SJSA1 (cell line): ENCODE data around the gene CCDC7. TPM values are rescaled to one million over a fixed set of nuclear protein-coding genes. Genes with fewer than 3 reads are reported as not detected.
"Not testable (repeated sequence)": the region's sequence is repeated elsewhere in the genome, so short reads cannot be mapped to it uniquely, and the experiment has no call there.

Experiments used
- DNase-seq, 2 experiments: peaks; one replicate each; pipeline ENCODE4 v3.0.0-alpha.2; 2015 to 2020; ENCODE audit warnings: low spot score in 2 of 2, low read depth in 1 of 2
- H3K27ac ChIP-seq: fragments of 250-450 bp; sonication (Bioruptor Pico); 2 replicates; pipeline ENCODE4 v1.5.1; 2020; ENCODE audit warnings: mild to moderate bottlenecking, moderate library complexity
- H3K27me3 ChIP-seq: fragments of 250-450 bp; sonication (Bioruptor Pico); replicated peaks from 2 replicates; pipeline ENCODE4 v1.5.1; 2020; ENCODE audit warnings: mild to moderate bottlenecking, moderate library complexity
- H3K36me3 ChIP-seq: fragments of 250-450 bp; sonication (Bioruptor Pico); 2 replicates; pipeline ENCODE4 v1.5.1; 2020; ENCODE audit warnings: mild to moderate bottlenecking
- H3K4me1 ChIP-seq: fragments of 250-450 bp; sonication (Bioruptor Pico); replicated peaks from 2 replicates; pipeline ENCODE4 v1.6.1; 2021; ENCODE audit warnings: mild to moderate bottlenecking
- H3K4me3 ChIP-seq: fragments of 250-450 bp; sonication (Bioruptor Pico); 2 replicates; pipeline ENCODE4 v1.5.1; 2020; ENCODE audit warnings: mild to moderate bottlenecking
- H3K9me3 ChIP-seq: fragments of 250-450 bp; sonication (Bioruptor Pico); replicated peaks from 2 replicates; pipeline ENCODE4 v1.5.1; 2020; ENCODE audit warnings: mild to moderate bottlenecking
- total RNA-seq: library from RNA; depleted of rRNA; stranded (reverse); fragments of >200 nt; shearing (Covaris generic); gene quantifications from 2 replicates; pipeline ENCODE4 v1.2.3, GENCODE V29; 2014; rRNA removed

The CCDC7 gene
- total RNA-seq, 1 experiment from 2014 or later, result 4.8 TPM

DNA sequence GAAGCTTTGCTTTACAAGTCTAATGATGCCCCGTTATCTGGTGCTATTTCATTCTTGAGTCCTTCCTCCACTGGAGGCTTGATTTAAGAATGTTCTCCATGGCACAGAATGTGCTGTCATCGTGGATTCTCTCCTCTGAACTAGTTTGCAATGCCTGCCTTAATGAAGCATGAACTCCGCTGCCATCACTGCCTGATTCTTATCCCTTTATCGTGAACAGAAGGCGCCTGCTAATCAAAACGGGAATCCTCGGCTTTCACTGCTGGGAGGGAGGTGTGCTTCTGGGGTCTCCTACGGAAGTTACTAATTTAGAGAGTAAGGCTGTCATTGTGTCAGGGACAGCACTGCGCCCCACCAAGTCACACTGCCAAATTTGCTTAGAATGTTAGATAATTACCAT lies 455.9 kb downstream of the CCDC7 start:
- H3K4me3 ChIP-seq, result no peak overlapping the region
- no peak overlapping the region for H3K27ac ChIP-seq
- H3K4me1 ChIP-seq, result no peaks in the 10 kb centered on the region
- DNase-seq, result no peak
- no peaks in the 10 kb centered on the region for H3K27me3 ChIP-seq
- H3K9me3 ChIP-seq, result no peaks in the 10 kb centered on the region
- peaks cover 83% of the 10 kb centered on the region for H3K36me3 ChIP-seq

DNA sequence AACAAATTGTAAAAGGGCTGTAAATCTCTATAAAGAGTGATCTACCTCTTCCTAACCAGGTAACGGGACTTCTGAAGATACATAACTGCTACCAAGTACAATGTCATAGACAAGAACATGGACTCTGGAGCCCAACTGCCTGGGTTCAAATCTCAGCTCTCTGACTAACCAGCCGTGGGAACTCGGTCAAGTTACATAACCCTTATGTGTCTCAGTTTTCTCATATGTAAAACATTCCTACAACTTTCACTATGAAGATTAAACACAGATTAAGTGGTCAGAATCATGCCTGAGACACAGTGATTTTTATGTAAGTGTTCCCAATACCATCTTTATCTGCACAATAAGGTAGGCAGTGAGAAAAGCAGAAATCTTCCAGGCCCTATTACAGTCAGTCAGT lies 459.5 kb downstream of the CCDC7 start:
- H3K4me3 ChIP-seq, result no peak overlapping the region
- no peak overlapping the region for H3K27ac ChIP-seq
- peaks cover 86% of the 10 kb centered on the region for H3K36me3 ChIP-seq
- H3K4me1 ChIP-seq, result no peaks in the 10 kb centered on the region
- DNase-seq, result no peak
- H3K9me3 ChIP-seq, result no peaks in the 10 kb centered on the region
- H3K27me3 ChIP-seq, result no peaks in the 10 kb centered on the region

DNA sequence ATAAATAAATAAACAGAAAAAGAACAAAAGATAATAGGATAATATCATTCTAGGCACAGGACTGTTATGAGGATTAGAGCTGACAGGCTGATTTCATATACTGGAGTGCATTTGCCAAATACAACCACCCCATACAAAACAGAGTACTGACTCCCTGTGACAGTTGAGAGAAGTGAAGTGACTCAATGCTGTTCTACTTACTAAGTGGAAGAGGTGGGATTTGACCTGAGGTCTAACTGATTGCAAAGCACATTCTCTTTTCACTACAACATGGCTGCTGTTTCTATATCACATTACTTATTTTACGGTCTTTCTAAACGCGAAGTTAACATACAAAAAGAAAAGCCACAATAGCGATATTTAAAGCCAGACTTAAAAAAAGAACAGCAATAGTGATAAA lies 460.7 kb downstream of the CCDC7 start:
- Histone ChIP-seq H3K4me1 (no peaks in the 10 kb centered on the region), H3K4me3 (no peak overlapping the region), H3K9me3 (no peaks in the 10 kb centered on the region), H3K36me3 (peaks cover 92% of the 10 kb centered on the region), H3K27ac (no peak overlapping the region), H3K27me3 (no peaks in the 10 kb centered on the region)
- DNase-seq, result no peak

DNA sequence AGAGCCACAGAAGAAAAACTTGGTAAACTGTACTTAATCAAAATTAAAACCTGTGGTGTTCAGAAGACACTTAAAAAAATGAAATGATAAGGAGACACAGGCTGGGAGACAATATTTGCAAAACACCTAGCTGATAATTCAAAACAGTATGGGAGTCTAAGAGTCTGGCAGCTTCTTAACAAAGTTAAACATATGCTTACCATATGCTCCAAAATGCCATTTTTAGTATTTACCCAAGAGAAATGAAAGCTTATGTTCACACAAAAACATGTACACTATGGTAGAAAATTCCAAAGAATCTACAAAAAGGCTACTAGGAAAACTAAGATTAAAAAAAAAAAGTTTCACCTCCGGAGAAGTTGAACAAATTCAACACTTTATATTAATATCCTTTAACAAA lies 463.5 kb downstream of the CCDC7 start:
- no peaks in the 10 kb centered on the region for H3K27me3 ChIP-seq
- no peak overlapping the region for H3K4me3 ChIP-seq
- H3K27ac ChIP-seq, result no peak overlapping the region
- H3K4me1 ChIP-seq, result no peaks in the 10 kb centered on the region
- DNase-seq, result no peak
- peaks cover 98% of the 10 kb centered on the region for H3K36me3 ChIP-seq
- no peaks in the 10 kb centered on the region for H3K9me3 ChIP-seq

DNA sequence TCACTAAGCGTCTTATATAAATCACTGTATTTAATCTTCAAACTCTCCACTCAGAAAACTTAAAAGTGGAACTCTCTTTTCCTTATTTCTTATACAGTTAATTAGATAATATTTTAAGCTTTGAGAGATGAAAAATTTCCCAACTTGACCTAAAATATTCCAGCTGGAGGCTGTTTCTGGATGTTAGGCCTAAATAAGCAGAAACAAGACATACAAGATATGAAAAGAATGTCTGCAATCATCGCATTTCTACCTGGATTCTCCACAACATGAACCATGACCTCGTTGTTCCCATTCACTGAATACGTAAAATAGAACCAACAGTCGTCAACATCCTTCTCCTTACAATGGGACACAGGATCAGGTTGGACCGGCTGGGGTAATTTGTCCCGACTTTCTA lies 464.0 kb downstream of the CCDC7 start:
- not testable (repeated sequence) for DNase-seq, H3K27ac ChIP-seq, H3K4me3 ChIP-seq, H3K4me1 ChIP-seq, H3K9me3 ChIP-seq, H3K27me3 ChIP-seq
- peaks cover 98% of the 10 kb centered on the region for H3K36me3 ChIP-seq

DNA sequence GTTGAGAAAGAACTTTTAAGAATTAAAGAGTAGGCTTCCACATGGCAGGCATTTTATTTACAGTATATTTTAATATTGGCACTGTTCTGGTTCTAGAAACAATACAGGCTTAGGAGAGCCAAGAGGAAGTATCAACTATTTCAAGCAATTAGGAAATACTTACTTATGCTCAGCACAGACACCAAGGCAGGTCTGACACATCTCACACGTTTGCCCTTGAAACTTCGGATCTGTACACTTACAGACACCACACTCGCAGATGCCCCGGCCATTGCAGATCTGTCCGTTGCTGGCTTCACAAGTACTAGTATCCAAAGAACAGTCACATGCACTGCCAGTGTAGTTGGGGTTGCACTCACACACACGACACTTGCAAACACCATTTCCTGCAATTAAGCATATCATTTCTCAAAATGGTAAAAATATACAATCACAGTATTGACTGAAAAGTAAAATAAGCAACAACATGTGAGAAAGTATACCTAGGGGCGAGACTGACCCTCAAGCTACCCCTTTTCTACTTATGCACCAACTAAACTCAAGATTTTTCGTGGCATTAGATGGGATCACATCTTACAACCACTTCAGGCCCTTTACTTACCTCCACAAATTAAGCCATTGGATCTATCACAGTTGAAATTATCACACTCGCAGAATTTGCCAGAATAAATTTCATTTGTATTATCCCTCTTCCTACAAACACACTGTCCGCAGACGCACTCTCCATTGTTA lies 465.5 kb downstream of the CCDC7 start:
- H3K27me3 ChIP-seq, result no peaks in the 10 kb centered on the region
- H3K36me3 ChIP-seq, result peaks cover 97% of the 10 kb centered on the region
- no peak overlapping the region for H3K27ac ChIP-seq
- no peaks in the 10 kb centered on the region for H3K9me3 ChIP-seq
- DNase-seq, result no peak
- H3K4me3 ChIP-seq, result no peak overlapping the region
- H3K4me1 ChIP-seq, result no peaks in the 10 kb centered on the region

DNA sequence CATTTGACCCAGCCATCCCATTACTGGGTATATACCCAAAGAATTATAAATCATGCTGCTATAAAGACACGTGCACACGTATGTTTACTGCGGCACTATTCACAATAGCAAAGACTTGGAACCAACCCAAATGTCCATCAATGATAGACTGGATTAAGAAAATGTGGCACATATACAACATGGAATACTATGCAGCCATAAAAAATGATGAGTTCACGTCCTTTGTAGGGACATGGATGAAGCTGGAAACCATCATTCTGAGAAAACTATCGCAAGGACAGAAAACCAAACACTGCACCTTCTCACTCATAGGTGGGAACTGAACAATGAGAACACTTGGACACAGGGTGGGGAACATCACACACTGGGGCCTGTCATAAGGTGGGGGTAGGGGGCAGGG lies 471.9 kb downstream of the CCDC7 start:
- H3K9me3 ChIP-seq, DNase-seq, H3K27ac ChIP-seq, H3K4me3 ChIP-seq, H3K27me3 ChIP-seq, H3K4me1 ChIP-seq: not testable (repeated sequence)
- H3K36me3 ChIP-seq, result peaks cover 98% of the 10 kb centered on the region

DNA sequence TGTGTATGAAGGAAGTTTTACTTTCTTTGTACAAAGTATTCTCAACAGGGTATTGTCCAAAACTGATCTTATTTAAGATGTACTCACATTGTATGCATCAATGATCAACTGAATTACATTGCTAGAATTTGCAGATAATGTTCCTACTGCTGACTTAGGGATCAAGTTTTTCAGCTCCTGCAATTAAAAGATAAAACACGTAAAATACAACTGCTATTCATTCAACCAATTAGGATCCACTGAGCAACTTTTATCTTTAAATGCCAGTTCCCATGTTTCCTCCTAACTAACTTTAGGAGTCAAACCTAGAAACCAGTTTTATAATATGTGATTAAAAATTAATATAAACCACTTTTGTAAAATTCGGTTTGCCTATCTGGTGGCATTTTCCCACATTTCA lies 476.2 kb downstream of the CCDC7 start:
- peaks cover 100% of the 10 kb centered on the region for H3K36me3 ChIP-seq
- no peak overlapping the region for H3K27ac ChIP-seq
- H3K4me3 ChIP-seq, result no peak overlapping the region
- no peaks in the 10 kb centered on the region for H3K27me3 ChIP-seq
- no peaks in the 10 kb centered on the region for H3K4me1 ChIP-seq
- H3K9me3 ChIP-seq, result no peaks in the 10 kb centered on the region
- no peak for DNase-seq

DNA sequence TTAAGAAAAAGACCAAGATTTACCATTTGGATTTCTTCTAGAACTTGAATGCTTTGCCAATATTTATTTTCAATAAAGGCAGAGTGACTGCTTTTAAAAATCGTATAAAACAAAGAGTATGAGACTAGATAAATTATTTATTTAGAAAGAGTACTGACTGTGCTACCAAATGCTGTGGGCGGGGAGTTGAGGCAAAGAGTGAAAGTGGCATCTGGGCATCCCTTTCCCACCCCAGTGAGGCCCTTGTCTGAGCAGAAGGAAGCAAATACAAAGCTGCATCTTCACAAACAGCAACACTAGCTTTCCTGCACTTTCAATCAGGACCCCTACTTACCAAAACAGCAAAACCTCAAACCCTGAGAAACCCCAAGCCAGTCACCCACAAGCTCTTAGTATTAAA lies 477.2 kb downstream of the CCDC7 start:
- Histone ChIP-seq H3K36me3 (peaks cover 100% of the 10 kb centered on the region), H3K4me3 (no peak overlapping the region), H3K27ac (no peak overlapping the region), H3K4me1 (no peaks in the 10 kb centered on the region), H3K9me3 (no peaks in the 10 kb centered on the region), H3K27me3 (no peaks in the 10 kb centered on the region)
- no peak for DNase-seq

DNA sequence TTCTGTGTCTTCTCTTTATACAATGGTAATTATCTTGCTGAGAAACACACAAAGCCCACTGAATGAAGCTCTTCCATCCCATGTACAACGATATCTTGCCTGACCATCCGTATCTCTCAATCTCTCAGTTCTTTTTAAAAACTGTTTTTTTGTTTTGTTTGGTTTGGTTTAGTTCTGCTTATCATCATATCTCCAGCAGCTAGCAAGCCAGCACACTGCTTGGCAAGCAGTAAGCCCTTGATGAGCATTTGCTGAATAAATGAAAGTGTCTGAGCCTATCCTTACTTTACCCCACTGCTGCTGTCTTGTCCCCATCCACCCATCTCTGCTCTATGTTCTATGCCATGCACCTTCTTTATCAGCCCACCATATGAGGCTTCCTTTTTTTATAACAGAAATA lies 477.9 kb downstream of the CCDC7 start:
- DNase-seq, result no peak
- no peaks in the 10 kb centered on the region for H3K4me1 ChIP-seq
- no peaks in the 10 kb centered on the region for H3K9me3 ChIP-seq
- no peak overlapping the region for H3K27ac ChIP-seq
- H3K36me3 ChIP-seq, result peaks cover 98% of the 10 kb centered on the region
- H3K27me3 ChIP-seq, result no peaks in the 10 kb centered on the region
- no peak overlapping the region for H3K4me3 ChIP-seq

Other genes starting within 250 kb of the CCDC7 start
- 22.0 and 43.9 TPM in 2 replicates for gene EPC1, start 99.0 kb upstream of the CCDC7 start, total RNA-seq